Rectal smooth muscle tissue (tissue), 1 donor: ENCODE measurements around the gene ATXN7L2.

Experiments
- H3K27ac ChIP-seq: one replicate; pipeline ENCODE4 v1.7.0; 2013; ENCODE audit warnings: low read depth, low read length, inconsistent platforms
- H3K27me3 ChIP-seq: one replicate; pipeline ENCODE4 v1.7.0; 2013; ENCODE audit warnings: low read length; ENCODE audit not compliant: control insufficient read depth, insufficient read depth
- H3K36me3 ChIP-seq: one replicate; pipeline ENCODE4 v1.7.0; 2013; ENCODE audit warnings: low read length; ENCODE audit not compliant: control insufficient read depth, insufficient read depth
- H3K4me1 ChIP-seq: one replicate; pipeline ENCODE4 v1.7.0; 2013; ENCODE audit warnings: low read length; ENCODE audit not compliant: control insufficient read depth, insufficient read depth
- H3K4me3 ChIP-seq: one replicate; pipeline ENCODE4 v1.7.0; 2013; ENCODE audit warnings: low read length
- H3K9ac ChIP-seq: one replicate; pipeline ENCODE4 v1.7.0; 2013; ENCODE audit warnings: low read length

Gene ATXN7L2

DNA sequence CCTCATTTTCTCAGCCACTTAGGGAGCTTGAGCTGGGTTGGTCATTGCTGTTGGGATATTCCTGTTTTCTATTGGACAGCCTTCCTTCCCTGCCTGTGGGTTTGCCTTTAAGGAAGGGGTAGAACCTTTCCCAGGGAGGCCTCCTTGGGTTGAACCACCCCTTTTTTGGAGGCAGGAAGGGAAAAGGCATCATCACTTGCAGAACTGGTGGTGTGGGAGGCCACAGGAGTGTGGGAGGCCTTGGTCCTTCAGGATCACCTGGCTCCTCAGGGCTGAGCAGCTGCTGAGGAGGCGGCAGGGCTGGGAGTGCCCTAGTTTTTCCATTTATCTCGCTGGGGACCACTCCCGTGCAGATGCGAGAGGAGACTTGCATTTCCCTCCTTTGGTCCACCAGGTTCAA, 9.5 kb downstream of the ATXN7L2 start:
- no peak overlapping the region for H3K4me3 ChIP-seq
- peak overlapping the region; percentile 57 for H3K27ac ChIP-seq
- H3K9ac ChIP-seq, result no peak overlapping the region
- no peaks in the 10 kb centered on the region for H3K27me3 ChIP-seq
- peaks cover 10% of the 10 kb centered on the region for H3K36me3 ChIP-seq
- H3K4me1 ChIP-seq, result peaks cover 6% of the 10 kb centered on the region

DNA sequence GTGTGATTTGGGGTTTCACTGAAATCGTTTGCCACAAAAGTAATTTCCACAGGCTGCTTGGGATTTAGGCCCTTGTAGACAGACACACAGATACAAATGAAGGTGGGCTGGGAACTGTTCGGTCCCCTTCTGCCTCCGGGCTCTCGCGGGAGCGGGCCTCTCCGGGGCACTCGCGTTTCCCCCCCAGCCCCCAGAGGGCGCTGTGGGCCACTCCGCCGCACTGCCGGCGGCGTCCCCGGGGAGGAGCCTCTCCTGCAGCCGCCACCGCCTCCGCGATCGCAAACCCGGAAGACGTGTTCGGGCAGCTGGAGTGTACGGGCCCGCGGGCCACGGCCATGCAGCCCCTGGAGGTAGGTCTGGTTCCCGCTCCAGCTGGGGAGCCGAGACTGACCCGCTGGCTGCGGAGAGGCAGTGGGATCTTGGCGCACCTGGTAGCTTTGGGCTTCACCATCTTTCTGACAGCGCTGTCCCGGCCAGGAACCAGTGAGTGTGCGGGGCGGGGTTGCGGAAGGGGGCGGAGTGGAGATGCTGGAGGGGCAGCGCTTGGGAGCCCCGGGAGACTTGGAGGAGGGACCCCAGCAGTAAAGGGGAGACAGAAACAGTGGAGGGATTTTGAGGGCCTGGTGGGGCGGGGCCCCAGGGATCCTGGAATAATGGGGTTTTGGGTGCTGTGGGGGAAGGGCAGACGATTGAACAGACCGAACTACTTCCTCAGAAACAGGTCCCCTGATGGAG, 10.3 kb downstream of the ATXN7L2 start, which contains the start of gene CYB561D1:
TSS of gene CYB561D1 (plus strand) at position 290 of the 735 bp plus-strand sequence. CDS start at position 336, 46 bp downstream.
- peaks cover 6% of the 10 kb centered on the region for H3K4me1 ChIP-seq

DNA sequence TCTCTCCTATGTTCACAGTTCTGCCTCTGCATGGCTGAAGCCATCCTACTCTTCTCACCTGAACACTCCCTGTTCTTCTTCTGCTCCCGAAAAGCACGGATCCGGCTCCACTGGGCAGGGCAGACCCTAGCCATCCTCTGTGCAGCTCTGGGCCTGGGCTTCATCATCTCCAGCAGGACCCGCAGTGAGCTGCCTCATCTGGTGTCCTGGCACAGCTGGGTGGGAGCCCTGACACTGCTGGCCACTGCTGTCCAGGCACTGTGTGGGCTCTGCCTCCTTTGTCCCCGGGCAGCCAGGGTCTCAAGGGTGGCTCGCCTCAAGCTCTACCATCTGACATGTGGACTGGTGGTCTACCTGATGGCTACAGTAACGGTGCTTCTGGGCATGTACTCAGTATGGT, 12.0 kb downstream of the ATXN7L2 start:
- H3K27ac ChIP-seq, result no peak overlapping the region
- H3K4me1 ChIP-seq, result peaks cover 15% of the 10 kb centered on the region
- H3K4me3 ChIP-seq, result no peak overlapping the region

More for the DNA sequence above, 10.3 kb downstream of the ATXN7L2 start, which contains the start of gene CYB561D1:
- peak within 1 kb of the TSS; percentile 84 for H3K4me3 ChIP-seq
- no peaks in the 10 kb centered on the region for H3K27me3 ChIP-seq
- H3K9ac ChIP-seq, result no peak within 1 kb of the TSS
- H3K27ac ChIP-seq, result peak within 1 kb of the TSS; percentile 57
- peaks cover 10% of the 10 kb centered on the region for H3K36me3 ChIP-seq

DNA sequence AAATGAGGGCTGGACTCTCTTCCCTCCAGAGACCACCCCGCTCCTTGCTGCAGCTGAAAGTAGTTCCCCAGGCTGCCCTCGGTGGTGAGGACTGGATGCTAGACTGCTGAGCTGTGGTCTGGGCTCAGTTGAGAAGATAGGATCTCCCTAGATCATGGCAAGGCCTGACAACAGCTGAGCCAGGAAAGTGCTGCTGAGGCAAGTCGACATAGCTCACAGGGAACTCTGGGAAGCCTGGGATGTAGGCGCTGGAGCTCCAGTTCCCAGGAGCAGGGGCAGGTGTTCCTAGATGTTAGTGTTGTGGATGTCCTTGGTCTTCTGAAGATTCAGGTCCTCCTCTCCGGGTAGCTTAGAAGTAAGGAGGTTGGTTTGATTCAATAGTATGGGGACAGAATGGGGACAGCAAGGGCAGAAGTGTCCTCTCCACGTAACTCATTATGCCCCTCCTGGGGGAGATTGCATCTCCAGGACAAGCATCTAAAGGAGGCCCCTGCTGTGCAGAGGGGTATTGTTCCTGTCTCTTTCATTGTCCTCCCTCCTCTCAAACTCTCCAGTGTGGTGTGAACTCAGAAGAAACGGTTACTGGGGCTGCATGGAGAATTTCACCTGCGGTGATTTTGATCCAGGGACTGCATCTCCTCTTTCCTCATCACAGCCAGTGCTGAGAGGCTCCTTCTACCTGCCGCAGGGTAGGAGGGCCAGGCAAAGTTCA, 13.9 kb downstream of the ATXN7L2 start:
- H3K27me3 ChIP-seq, result no peaks in the 10 kb centered on the region
- no peak overlapping the region for H3K27ac ChIP-seq
- H3K36me3 ChIP-seq, result peaks cover 13% of the 10 kb centered on the region
- no peak overlapping the region for H3K4me3 ChIP-seq
- H3K4me1 ChIP-seq, result peaks cover 24% of the 10 kb centered on the region
- no peak overlapping the region for H3K9ac ChIP-seq

More for the DNA sequence above, 12.0 kb downstream of the ATXN7L2 start:
- Histone ChIP-seq H3K27me3 (no peaks in the 10 kb centered on the region), H3K36me3 (peaks cover 12% of the 10 kb centered on the region), H3K9ac (no peak overlapping the region)

DNA sequence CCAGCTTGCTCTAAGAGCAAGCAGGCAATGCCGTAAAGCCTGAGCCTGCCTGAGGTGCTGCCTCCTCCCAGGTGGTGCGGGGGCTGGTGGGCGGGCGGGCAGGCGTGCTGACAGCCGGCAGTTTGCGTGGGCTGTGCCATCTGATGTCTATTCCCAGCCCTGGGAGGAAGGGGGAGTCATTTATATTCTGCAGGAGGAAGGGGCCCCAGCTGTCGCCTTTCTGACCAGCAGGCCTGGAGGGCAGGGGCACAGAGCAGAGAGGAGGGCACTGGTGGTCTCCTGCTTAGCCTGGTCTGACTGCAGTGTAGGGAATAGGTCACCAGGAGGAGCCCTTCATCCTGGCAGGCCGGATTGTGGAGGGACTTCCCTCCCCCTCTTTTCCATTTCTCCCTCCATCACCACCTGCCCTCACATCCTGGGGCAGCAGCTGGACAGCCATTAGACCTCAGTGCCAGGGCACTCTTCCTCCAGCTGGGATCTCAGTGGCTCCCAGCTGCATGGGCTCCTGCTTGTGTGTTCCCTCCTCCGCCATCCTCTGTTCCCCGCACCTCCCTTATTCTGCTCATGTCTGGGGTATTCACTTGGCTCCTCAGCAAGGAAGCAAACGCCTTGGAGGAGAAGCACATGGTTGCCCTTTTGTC, 14.6 kb downstream of the ATXN7L2 start:
- H3K9ac ChIP-seq, result no peak overlapping the region
- no peak overlapping the region for H3K4me3 ChIP-seq
- H3K36me3 ChIP-seq, result peaks cover 13% of the 10 kb centered on the region
- H3K27me3 ChIP-seq, result no peaks in the 10 kb centered on the region
- H3K4me1 ChIP-seq, result peaks cover 24% of the 10 kb centered on the region
- H3K27ac ChIP-seq, result no peak overlapping the region

DNA sequence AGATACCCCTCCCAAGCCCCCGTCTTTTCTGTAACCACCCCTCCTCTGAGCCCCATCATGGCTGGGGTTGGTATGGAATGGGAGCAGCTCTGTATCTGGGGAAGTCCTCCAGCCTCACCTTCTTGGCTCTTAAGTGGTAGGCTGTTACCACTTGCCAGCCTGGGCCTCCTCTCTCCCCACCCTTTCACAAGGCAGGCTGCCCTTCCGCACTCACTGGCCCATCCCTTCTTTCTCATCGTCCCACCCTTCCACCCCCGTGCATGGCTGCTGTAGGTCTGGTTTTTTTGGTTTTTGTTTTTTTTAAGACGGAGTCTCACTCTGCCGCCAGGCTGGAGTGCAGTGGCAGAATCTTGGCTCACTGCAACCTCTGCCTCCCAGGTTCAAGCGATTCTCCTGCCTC, 15.4 kb downstream of the ATXN7L2 start:
- Histone ChIP-seq H3K27ac (no peak overlapping the region), H3K4me1 (peaks cover 21% of the 10 kb centered on the region), H3K36me3 (peaks cover 13% of the 10 kb centered on the region), H3K4me3 (no peak overlapping the region), H3K27me3 (no peaks in the 10 kb centered on the region), H3K9ac (no peak overlapping the region)

DNA sequence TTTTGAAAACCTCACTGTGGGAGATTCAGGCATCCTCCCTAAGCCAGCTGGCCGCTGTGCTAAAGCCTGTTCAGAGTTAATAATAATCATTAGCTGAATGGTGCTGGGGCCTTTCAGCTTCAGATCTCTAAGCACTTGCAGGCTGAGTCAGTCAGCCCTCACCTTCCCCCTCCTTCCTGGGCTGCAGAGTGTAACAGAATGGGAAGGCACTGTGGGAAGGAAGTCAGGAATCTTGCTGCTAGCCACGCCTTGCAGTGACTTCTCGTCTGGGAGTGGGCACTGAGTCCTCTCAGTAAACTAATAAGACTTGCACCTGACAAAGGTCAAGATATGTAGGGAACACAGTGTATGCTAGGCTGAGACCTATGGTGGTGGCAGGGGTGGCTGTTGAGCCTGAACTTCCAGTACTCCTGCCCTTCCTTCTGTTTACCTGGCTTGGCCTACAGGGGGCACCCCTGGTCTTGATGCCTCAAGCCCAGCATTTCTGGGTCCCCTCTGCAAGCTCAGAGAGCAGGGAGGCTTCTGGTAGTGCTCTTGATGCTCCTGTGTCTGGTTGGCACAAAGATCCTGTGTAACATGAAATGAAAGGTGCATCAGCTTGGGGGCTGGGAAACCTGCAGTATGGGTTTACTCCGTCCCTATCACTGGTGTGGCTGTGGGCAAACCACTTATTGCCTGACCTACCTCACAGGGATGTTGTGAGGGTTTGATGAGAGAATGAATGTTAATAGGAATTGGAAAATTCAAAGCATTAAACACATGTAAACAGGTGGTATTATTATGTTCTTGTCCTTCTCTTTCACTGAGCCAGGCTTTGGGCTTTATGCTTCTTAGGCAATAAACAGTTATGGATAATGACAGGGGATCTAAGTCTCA, 16.2 kb downstream of the ATXN7L2 start:
- Histone ChIP-seq H3K9ac (no peak overlapping the region), H3K27me3 (no peaks in the 10 kb centered on the region), H3K4me1 (peaks cover 19% of the 10 kb centered on the region), H3K27ac (peak overlapping the region; percentile 41), H3K36me3 (peaks cover 13% of the 10 kb centered on the region), H3K4me3 (no peak overlapping the region)

DNA sequence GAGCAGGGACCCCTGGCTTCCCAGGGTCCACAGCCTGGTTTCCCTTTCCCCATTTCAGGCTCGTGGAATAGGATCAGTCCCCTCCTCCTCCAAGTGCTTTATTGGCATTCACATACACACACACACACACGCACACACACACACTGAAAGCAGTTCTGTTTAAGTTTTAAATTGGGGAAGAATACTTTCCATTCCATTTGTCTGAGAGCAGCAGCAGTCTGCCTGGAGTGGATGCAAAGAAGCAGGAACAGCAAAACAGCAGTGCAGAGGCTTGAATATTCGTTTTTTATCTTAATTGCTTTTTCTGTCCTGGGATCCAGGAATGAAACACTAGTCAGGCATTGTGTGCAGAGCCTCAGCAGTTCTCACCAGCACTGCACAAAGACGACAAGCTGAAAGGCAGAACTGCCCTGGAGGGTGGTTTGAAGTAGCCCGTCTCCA, 17.3 kb downstream of the ATXN7L2 start:
- peak overlapping the region; percentile 41 for H3K27ac ChIP-seq

DNA sequence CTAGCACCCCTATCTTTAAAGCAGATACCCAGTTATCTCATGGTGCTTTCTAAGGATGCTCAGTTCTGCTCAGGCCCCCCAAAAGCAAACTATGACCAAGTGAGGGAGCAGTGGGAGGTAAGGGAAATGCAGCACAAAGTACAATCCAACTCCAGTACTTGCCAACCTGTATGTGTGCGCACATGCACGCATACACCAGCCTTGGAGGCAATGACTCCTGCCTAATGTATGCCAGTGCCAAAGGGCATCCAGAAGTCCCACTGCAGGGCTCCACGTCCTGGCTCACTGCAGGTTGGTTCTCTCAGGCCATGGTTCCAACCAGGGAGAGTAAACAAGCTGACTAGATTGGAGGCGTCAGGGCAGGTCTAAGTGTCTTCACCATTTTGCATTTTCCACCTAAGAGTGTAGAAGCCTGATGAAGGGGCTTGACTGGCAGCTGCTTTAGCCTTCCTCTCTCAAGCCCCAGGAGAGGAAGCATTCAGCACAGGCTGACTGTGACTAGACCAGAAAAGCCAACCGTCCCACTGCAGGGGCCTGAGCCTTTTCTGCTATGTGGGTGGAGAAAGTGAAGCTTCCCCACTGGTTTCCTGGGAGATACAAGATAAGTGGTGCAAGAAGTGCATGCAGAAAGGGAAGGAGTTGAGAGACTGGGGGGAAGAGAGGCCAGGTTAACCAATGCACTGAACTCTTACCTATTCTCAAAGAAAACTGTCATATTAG, 18.1 kb downstream of the ATXN7L2 start:
- Histone ChIP-seq H3K4me3 (no peak overlapping the region), H3K9ac (no peak overlapping the region), H3K4me1 (peaks cover 18% of the 10 kb centered on the region), H3K27me3 (no peaks in the 10 kb centered on the region), H3K27ac (no peak overlapping the region), H3K36me3 (peaks cover 4% of the 10 kb centered on the region)

More for the DNA sequence above, 17.3 kb downstream of the ATXN7L2 start:
- Histone ChIP-seq H3K4me1 (peaks cover 18% of the 10 kb centered on the region), H3K27me3 (no peaks in the 10 kb centered on the region), H3K4me3 (no peak overlapping the region), H3K36me3 (peaks cover 10% of the 10 kb centered on the region), H3K9ac (no peak overlapping the region)

DNA sequence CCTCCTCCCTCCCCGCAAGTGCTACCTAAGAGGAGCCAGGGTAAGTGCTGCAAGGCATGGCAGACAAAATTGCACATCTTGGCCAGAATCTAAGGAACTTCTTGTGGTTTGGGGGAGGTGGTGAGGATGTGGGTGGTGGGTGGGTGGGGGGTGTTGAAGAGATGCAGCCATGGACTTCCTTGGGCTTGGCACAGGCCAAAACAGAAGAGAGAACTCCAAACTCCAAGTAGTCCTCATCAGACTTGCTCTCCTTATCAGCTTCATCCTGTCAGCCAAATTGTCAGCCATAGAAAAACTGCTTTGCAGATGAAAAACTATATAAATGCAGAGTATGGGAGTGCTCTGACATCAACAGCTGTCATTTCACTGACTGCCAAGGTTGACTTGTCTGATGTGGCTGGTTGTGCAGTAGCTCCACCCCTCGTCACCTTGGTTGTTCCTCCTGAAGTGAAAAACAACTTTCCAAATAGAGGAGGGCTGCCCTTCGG, 18.7 kb downstream of the ATXN7L2 start:
- peaks cover 18% of the 10 kb centered on the region for H3K4me1 ChIP-seq
- no peak overlapping the region for H3K4me3 ChIP-seq
- peaks cover 3% of the 10 kb centered on the region for H3K36me3 ChIP-seq
- H3K27ac ChIP-seq, result no peak overlapping the region
- H3K9ac ChIP-seq, result no peak overlapping the region
- H3K27me3 ChIP-seq, result no peaks in the 10 kb centered on the region

DNA sequence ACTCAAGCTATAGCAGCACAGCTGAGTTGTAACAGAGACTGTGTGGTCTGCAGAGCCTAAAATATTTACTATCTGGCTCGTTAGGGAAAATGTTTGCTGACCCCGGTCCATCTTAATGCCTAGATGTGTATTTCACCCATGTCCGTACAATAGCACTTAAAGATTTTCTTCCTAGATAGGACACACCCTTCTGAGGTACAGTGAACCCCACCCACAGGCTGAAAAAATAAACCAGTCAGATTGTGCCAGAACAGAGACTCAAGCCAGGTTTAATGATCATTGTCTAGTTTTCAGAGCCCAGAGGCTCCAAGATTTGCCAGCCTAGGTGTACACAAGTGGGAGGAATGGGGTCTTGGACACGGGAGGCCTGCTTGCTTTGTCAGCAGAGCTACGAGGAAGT, 20.2 kb downstream of the ATXN7L2 start:
- Histone ChIP-seq H3K27me3 (no peaks in the 10 kb centered on the region), H3K36me3 (peaks cover 3% of the 10 kb centered on the region), H3K4me3 (no peak overlapping the region), H3K9ac (no peak overlapping the region), H3K4me1 (peaks cover 18% of the 10 kb centered on the region), H3K27ac (no peak overlapping the region)
